Activated naive CD4-positive, alpha-beta T cell treated with anti-CD3 and anti-CD28 coated beads, Interleukin-2, amount 50 U/mL, for 16 hours (primary cell): ENCODE results near the gene MTREX.

ENCODE experiments used
- DNase-seq: peaks from one replicate; pipeline ENCODE4 v3.0.0-alpha.2; 2020

Gene MTREX

DNA sequence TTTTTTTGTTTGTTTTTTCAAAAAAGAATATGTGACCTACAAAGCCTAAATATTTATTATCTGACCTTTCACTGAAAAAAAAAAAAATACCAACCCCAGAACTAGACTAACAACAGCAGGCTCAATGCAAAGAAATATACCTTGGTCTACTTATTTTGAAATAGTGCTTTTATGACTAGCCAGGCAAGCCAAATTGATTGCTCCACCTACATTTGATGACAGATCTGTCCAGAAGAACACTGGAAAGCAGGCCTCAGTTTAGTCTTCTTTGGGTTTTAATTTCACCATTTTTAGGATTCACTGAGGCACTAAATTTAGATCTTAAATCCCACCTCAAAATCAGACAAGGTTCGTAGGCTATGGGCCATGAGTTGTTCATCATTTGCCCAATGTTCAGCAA lies 129.7 kb downstream of the MTREX start:
- DNase-seq: no peak

DNA sequence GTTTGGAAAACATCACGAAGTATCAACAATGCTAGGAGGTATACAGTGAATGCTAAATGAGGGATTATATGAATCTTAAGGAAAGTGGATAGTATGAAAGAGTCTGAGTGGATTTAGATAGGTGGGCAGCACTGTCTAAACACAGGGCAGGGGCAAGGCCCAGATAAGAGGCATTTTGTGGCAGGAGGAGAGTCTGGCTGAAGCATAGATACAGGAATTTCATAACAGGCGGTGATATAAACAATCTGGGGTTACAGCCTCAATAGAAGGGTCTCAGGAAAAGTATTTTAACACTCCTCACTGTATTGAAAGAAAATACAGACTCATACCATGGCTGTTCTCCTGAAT lies 130.0 kb downstream of the MTREX start:
- no peak for DNase-seq

GRCh38 chr5:55438998-55439397 lies 131.2 kb downstream of the MTREX start:
- DNase-seq: no peak

- no peak for DNase-seq
These were observed 132.4 kb downstream of the MTREX start for GRCh38 chr5:55440188-55440646.

- no peak for DNase-seq
These were observed 133.4 kb downstream of the MTREX start for GRCh38 chr5:55441107-55441771.

DNA sequence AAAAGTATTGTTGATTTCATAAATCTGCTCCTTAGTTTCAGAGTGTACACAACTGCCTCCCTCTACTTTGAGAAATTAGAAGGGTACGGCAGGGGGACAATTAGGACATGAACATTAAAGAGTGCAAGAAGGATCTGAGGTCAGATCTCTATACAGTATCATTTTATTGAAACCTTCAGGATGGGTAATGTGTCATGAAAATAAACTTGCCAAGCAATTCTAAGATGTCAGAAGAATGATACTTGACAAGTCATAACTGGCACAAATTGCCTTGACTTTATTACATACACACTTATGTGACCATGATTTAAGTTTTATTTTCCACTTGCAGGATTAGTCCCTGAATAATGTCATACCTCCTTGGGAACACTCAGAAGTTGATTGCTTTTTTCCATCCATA lies 134.2 kb downstream of the MTREX start:
- DNase-seq: no peak

DNA sequence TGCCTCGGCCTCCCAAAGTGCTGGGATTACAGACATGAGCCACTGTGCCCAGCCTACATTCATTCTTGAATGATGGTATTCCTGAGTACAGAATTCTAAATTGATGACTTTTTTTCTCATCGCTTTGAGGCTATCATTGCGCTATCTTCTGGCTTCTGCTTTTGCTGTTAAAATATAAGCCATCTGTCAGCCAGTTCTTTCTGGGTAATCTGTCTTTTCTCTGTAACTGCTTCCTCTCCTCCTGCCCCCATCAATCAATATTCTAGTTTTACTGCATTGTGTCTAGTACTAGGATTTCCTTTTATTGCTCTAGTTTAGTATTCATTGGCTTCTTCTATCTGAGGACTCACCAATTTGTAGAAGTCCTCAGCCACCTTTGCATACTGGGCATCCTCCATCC lies 138.0 kb downstream of the MTREX start:
- DNase-seq: no peak

- no peak for DNase-seq
These were observed 139.0 kb downstream of the MTREX start for GRCh38 chr5:55446640-55447351.

DNA sequence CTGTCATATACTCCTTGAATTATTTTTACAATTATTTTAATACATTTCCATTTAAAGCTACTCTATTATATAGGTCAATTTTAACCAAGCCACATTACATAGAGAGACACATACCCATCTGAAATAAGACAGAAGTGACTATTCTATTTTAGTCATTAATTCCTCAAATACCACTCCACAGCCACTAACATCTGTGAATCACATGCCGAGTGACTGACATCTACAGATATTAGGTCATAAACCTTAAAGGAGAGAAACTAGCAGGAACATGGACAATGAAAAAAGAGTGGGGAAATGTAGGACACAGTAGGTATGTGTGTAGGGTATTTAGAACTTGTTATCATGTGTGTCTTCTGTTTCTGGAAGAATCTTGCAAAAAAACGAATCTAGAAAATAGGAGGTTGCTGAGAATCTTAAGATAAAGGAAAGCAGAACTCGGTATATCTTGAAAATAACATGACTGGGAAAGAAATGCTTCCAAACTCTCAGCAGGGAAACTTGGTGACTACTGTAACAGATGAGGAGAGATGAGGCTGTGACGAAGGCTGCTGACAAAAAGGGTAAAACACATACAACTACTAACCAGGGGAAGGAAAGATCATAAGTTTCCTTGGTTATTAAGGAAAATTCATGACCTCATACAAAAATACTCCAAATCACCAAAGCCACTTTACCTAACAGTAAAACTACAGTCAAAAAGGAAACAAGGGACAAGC lies 142.4 kb downstream of the MTREX start:
- DNase-seq: no peak

GRCh38 chr5:55451976-55452375 lies 144.2 kb downstream of the MTREX start:
- no peak for DNase-seq

GRCh38 chr5:55453211-55453610 lies 145.4 kb downstream of the MTREX start:
- DNase-seq: no peak

- DNase-seq: no peak
These were observed 146.5 kb downstream of the MTREX start for GRCh38 chr5:55454282-55454681.

DNA sequence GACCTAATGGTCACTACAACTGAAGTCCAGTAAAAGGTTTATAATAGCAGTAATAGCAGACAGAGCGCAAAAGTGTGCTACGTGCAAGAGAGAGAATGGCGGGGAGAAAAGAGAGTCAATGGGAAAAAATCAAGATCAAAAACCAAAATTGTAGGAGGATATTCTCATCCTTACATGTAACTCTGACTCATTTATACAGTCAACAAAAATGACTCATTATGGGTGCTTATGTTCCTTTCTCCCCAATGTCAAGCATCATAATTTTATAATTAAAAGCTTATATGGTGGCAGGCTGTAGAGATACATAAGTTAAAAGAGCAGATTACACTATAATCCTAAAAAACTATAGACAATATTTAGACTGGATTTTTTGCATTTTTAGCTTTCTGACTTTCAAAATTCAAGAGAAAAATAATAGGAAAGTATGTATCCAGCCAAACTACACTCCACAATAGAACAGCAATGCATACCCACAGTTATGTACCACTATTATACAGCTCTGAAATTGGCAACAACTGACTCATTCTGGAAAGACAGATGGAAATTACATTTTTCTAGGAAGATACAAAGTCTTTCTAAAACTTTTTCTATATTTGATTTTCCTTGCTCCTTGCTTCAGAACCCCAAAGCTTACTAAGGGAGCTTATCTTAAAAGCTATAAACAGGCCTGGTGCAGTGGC lies 148.6 kb downstream of the MTREX start:
- no peak for DNase-seq

GRCh38 chr5:55459572-55459971 lies 151.8 kb downstream of the MTREX start:
- no peak for DNase-seq

GRCh38 chr5:55463613-55464012 lies 155.8 kb downstream of the MTREX start:
- no peak for DNase-seq

GRCh38 chr5:55467862-55468551 lies 160.2 kb downstream of the MTREX start:
- no peak for DNase-seq

DNA sequence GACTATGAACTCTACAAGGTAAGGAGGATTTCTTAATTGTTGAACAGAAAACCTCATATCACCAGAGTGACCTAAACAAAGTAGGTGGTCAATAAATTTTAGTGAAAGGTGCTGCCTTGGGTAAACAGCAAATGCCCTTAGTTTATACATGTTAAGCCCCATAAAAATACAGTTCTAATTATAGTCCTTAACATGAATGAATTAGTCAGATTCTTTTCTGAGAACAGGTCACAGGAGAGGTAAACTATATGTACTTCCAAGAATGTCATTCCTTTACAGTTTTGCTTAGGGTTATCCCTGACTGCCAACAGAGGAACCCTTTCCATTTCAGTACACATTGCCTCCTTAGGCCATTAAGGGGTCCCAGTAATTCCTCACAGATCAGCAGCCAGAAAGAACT lies 162.1 kb downstream of the MTREX start:
- DNase-seq: no peak

GRCh38 chr5:55470282-55470681 lies 162.5 kb downstream of the MTREX start:
- no peak for DNase-seq

GRCh38 chr5:55471468-55471867 lies 163.7 kb downstream of the MTREX start:
- no peak for DNase-seq

DNA sequence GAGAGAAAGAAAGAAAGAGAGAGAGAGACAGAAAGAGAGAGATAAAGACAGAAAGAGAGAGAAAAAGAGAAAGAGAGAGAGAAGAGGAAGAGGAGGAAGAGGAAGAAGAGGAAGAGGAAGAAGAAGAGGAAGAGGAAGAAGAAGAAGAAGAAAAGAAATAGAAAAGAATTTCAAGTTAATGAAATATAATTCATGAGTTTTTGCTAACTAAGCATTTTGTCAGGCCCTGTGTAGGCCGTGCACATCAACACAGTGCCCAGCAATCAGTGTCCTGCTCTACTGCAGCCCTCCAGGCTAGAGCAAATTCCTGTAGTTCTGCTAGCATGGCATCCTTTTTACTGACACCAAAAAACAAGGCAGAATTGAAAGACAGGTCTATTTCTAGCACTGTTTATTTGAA lies 164.9 kb downstream of the MTREX start:
- no peak for DNase-seq
